Measurements from ENCODE around the gene PSMC3IP.
A peak's percentile ranks its signal among the peaks of the same experiment; 100 is the strongest.

GRCh38 chr17:42571435-42572225 lies 5.9 kb downstream of the PSMC3IP start:
- TF ChIP-seq POLR2AphosphoS5 (IDR thresholded peaks at IDR 0.05) = peak in 2 of 3 donors; percentile 9 to 35
- TF ChIP-seq CTCF (IDR thresholded peaks at IDR 0.05) = no peak
- no peak for TF ChIP-seq POLR2A (IDR thresholded peaks at IDR 0.05)
- TF ChIP-seq EP300 (IDR thresholded peaks at IDR 0.05) = no peak
